GM20431 (cell line): ENCODE data around the gene KIF18B.
"Not testable (repeated sequence)": the region's sequence is repeated elsewhere in the genome, so short reads cannot be mapped to it uniquely, and the experiment has no call there.

Experiments
- in situ Hi-C: fragments of 300-500 bp; cut with MseI, MboI; formaldehyde crosslinking; loops from one replicate; pipeline ENCODE4 v1.15.0; 2020; ENCODE audit warnings: low sequenced_read_pairs; ENCODE audit not compliant: unreplicated experiment

KIF18B gene

DNA sequence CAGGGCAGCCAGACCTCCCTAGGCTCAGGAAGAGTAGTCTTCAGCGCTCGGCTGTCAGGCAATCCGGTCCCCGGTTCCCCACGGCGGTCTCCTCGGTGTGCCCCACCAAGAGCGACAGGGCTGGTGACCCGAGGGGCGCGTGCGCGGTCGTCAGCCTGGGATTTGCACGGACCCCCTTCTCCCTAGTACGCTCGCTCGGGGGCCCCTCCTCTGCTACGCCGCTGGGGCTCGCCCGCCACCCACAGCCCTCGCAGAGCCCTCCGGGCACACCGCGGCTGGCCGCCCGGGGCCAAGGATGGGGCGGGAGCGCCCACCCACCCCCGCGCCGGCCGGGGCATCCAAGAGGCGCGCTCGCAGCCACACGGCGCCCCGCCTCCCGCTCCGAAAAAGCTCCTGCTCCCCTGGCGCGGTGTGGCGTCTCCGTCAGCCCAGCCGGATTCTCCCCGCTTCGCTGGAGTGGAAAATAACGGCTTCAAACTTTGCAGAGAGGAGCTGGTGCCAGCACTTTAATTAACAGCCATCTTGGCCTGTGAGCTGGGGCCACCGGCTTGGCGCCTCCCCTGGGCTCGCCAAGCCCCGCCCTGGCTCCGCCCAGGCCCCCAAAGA is 22.7 kb upstream of the KIF18B start:
- in situ Hi-C loops = no loop called here

DNA sequence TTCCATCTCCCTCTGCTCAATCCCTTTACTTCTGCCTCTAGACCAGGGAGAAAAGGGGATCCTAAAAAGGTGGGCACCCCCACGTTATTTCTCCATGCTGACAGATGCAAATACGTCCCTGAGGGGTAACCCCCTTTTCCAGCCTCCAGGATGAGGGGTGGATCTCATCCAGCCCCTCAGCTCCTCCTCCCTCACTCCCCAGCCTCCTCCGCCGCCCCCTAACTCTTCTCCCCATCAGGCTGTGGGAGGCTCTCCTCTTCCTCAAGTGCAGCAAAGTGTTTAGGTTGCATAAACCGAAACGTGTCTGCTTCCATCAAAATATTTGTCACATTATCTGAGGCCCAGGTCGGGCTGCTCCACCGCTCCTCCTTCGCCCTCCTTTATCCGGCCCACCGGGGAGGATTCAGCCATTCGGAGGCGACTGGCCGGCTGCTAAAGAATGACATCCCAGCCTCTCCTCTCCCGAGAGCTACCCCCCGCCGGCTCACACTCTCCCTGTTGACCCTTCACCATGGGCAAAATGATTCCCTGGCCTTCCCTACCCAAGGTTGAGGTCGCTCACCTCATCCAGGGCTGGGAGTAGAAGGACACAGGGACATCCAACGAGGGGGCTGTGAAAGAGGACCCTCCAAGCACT is 21.7 kb upstream of the KIF18B start:
- in situ Hi-C loops = no loop called here

GRCh38 chr17:44968225-44969143 is 20.9 kb upstream of the KIF18B start, which contains the start of gene C1QL1:
Gene C1QL1 (minus strand): TSS chr17:44968303. CDS start chr17:44968048, 255 bp downstream.
- in situ Hi-C loops = no loop called here

DNA sequence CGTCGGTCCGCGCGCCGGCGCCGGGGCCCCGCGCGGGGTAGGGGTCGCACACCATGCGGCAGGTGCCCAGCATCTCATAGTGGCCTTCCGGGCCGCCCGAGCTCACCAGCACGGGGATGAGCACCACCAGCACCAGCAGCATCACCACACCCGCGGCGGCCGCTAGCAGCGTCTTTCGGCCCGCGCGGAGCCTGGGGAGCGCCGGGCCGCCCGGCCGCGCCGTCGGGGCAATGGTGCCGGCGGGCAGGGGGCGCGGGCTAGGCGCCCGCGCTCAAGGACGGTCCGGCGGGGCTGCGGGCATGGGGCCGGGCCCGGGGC is 20.3 kb upstream of the KIF18B start:
- in situ Hi-C loops = no loop called here

DNA sequence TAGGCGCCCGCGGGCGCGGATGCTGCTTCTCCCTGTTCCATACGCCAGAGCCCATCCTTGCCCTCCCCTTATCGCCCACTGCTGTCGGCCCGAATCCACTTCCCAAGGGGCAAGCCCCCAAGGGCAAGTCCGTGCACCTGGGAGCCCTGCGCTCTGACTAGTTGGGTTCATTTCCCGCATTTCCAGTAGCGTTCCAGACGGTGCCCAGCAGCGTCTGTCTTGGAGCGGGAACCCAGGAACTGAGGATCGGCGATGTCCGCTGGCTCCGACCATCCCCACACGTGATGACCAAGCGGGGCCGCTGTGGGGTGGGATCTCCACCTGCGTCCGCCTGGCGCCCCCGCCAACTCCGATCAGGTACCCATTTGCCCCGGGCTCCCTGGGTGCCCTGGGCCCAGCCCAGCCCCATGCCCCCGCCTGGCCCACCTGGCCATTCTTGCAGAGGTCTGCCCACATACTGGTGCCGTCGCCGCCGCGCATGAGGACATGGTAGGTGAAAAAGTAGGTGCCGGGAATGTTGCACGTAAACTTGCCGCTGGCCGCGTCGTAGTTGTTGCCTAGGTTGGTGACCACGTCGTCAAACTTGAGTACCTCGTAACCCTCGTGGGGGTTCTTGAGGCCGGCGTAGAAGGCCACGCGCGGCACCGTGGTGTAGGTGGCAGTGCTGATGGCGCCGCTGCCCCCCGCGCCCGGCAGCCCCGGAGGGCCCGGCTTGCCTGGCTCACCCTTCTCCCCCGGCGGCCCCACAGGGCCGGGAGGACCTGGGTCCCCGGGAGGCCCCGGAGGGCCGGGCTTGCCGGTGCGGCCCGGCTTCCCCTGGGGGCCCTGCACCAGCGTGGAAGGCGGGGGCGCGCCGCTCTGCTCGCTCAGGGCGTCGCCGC is 19.7 kb upstream of the KIF18B start:
- in situ Hi-C loops = no loop called here

DNA sequence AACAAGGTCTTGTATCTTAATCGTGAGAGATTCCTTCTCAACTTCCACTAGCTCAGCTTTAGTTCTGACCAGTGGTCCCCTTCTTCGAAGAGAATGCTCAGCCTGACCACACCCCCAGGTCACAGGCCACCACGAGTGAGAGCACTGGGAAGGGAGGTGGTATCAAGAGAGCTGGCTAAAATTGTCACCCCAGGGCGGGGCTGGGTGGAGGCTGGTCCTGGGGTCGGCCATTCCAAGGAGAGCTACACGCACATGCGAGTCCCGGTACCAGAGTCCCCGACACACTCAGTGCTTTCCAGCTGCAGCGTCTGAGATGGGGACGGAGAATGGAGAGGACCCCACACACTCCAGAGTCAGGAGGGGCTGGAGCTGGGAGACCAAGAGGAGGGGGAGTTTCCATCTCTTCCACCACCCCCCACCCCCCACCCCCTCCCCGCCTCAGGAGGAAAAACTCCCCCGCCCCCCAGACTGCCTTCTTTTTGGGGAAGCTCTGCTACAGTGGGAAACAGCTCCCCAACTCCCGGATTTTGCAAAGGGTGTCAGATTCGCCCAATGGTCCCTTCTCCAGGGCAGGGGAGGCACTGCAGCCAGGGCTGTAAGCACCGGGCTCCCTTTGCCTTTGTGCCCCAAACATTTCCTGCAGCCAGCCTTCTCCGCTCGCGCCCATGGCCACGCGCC is 18.9 kb upstream of the KIF18B start:
- in situ Hi-C loops = no loop called here

DNA sequence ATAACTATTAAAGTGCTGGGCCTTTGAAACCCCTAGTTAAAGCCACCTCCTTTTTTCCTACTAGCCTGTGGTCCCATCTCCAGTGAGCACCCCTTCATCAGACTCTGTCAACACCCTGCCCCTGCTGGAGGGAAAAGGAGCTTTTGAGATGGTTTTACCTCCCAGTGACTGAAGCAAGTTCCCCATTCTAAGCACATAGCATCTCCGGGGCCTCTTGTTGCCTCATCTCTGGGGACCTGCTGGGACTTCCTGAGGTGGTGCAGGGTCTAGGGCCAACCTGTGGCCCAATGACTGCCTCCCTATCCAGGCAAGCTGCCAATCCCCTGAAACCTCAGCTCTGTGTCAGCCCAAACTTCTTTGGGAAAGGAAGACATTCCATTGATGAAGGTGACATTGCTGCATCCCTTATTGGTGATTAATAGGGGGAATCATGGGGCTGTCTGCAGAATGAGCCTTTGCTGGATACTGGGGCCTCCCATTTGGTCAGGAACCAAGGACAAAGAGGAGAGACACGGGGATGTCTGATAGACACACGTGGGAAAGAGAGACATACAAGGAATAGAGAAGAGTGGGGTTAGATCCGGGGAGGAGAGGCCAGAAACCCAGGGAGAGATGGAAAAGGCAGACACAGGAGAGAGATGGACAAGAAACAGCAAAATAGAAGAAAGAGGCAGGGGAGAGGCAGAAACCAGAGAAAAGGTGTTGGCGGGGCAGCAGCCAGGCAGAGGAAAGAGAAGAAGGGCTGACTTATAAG is 18.1 kb upstream of the KIF18B start:
- in situ Hi-C loops = no loop called here

DNA sequence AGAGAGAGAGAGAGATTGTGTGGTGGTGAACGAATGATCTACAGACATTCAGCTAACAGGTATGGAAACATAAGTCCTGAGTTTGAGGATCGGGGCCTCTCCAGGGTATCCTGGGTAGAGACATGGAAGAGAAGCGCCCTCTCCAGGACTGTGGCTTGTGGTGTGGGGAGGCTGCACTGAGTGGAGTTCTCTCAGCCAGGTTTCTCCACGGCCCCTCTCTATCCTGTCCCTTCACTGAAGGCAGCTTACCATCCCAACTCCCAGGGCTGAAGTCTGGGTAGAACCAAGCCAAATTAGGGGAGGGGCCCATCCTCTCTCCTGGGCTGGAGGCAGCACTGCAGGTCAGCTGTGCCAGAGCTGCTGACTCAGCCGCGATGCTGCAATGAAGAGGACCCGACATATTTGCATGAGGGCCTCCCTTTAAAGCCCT is 14.4 kb upstream of the KIF18B start:
- in situ Hi-C loops = no loop called here

GRCh38 chr17:44960691-44961090 is 13.1 kb upstream of the KIF18B start:
- in situ Hi-C loops = no loop called here

DNA sequence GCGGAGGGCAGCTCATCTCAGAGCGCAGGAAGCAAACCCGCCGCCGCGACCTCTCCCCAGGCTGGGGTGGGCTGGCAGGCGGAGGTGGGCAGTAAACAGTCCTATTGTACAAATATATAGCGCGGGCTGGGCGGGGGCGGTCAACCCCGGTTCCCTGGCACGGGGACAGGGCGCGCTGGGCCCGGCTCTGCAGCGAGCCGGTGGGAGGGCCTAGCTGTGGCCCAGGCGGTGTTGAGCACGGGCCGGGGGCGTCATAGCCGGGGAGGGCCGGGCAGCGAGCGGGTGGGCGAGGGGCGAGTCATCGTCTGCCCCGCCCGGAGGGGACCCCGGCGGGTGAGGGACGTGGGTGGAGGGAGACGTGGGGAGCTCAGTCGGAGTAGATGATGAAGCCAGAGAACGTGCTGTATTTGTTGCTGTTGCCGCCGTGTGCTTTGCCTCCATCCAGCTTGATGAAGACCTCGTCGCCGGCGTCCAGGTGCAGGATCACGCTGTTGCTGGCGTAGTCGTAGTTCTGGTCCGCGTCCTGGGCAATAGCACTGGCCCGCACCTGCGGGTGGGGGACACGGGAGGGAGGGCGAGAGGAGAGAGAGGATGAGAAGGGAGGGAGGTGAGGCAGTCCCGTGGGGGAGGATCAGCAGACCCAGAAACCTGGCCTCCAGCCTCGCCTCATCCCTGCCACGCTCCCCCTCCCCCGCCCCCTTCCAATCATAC is 12.4 kb upstream of the KIF18B start:
- in situ Hi-C loops = no loop called here

GRCh38 chr17:44956998-44957981 is 9.7 kb upstream of the KIF18B start:
- in situ Hi-C loops = no loop called here

GRCh38 chr17:44955674-44956425 is 8.3 kb upstream of the KIF18B start:
- in situ Hi-C loops = no loop called here

DNA sequence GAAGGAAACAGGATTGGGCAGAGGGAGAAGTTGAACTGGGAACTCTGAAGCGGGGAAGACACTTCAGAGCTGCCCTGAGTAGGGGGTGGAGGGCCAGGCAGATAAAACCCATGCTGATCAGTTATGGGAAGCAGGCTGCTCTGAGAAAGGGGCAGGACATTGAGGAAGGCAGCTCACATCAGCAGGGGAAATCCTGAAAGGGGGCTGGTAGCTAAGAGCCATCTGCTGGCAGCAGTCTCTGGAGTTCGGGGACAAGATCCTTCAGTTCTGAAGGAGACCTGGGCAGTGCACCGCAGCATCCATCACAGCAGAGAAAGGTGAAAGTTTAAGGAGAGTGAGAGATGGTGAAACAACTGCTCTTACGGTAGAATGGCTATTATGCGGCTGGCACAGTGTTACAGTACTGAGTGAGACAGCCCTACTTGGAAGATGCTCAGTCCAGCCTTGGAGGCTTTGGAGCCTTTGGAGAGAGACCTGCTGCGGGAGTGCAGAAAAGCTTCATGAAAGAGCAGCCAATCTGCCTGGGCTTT is 5.4 kb upstream of the KIF18B start:
- in situ Hi-C loops = no loop called here

- in situ Hi-C loops = no loop called here
Measured at GRCh38 chr17:44948315-44948795, 782 bp upstream of the KIF18B start.

- in situ Hi-C loops = not testable (repeated sequence)
Measured at GRCh38 chr17:44945652-44946051, 1.9 kb downstream of the KIF18B start.

DNA sequence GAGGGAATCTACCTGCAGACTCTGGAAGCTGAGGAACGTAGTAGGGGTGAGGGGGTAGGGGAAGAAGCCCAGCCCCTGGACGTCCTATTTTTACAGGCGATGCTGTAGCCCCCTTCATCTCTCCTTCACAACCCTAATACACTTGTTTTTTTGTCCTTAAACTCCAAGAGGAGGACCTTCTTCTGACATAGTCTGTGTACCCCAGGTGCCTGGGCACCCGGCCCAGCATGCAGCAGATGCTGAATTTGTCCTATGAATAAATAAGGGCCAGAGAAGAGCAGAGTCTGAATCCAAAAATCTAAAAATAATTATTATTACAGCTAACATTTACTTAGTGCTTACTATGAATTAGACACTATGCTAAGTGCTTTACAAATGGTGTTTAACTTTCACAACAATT is 5.1 kb downstream of the KIF18B start:
- in situ Hi-C loops = no loop called here
